HG03108 (cell line): ENCODE measurements around the gene IFT25.
"Not testable (repeated sequence)": the region's sequence is repeated elsewhere in the genome, so short reads cannot be mapped to it uniquely, and the experiment has no call there.

ENCODE experiments used
- ATAC-seq: cut with Tn5 transposase; IDR thresholded peaks from one replicate; pipeline ENCODE4 v1.9.1; 2021; ENCODE audit warnings: moderate library complexity; ENCODE audit not compliant: unreplicated experiment

IFT25 gene

DNA sequence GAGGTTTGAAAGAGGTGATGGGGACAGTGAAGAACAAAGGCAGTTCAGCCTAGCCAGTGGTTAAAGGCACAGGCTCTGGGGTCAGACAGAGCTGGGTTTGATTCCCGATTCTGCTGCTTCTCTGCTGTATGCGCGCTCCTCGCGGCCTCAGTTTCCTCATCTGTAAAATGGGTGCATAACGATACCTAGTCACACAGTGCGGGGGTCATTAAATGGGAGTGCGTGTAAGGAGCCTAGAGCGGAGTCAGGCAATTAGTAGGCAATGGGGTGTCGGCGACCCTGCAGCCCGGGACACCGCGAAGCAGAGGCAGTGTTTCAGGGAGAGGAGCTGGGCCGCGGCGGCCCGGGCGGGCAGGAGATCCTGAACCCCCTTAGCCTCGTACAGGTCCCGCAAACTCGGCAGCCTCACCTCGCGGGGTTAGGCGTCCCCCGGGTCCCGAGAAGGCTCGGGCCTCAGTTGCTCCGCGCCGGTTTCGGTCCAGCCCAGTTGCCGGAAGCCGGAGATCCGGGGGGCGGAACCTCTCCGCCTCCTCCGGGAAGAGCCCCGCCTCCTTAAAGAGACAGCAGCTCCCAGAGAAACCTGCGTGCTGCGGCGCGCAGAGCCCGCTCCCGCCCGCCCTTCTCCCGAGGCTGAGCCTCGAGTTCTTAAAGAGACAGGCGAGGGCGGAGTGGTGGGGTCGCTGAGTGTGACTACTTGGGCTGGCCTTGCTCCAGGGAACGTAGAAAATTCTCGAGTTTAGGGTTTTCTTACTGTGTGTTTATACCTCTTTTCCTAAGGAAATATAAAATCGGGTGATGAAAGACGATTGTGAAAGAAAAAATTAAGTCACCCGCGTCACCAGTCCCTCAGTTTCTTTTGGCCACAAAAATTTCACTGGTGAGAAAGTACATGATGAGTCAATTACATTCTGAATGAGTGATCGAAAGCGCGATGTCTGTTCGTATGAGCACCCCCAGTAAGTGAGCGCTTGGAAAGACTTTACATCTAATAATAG is 55.9 kb downstream of the IFT25 start, which contains the start of gene YIPF1:
YIPF1 (minus strand) TSS at position 494 of the 995 bp plus-strand sequence. CDS start 860 bp downstream, outside the sequence.
- ATAC-seq: peak; percentile 89

DNA sequence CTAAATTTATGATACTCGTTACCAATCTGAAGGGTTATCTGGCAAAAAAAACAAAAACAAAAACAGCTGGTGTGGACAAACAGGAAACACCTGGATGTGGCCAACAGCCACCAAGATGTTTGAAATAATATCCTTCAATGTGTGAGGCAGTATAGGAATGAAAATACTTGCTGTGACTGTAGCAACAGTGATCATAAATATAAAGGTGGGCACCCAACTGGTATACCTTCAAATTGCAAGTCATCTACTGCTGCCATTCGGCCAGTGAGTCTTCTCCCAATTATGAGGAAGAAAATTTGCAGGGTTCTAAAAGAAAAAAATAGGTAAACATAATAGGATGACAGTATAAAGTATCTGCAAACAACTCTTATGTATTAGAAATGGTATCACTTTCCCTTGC is 56.8 kb downstream of the IFT25 start:
- no peak for ATAC-seq

- not testable (repeated sequence) for ATAC-seq
These were observed 61.9 kb downstream of the IFT25 start for GRCh38 chr1:53883600-53883999.

- not testable (repeated sequence) for ATAC-seq
These were observed 63.6 kb downstream of the IFT25 start for GRCh38 chr1:53881853-53882252.

GRCh38 chr1:53878492-53879105 is 66.9 kb downstream of the IFT25 start:
- ATAC-seq: no peak

GRCh38 chr1:53875150-53875549 is 70.3 kb downstream of the IFT25 start:
- ATAC-seq: not testable (repeated sequence)

GRCh38 chr1:53871773-53872484 is 73.6 kb downstream of the IFT25 start:
- no peak for ATAC-seq
